ENCODE results near the gene NFYB. TPM values are rescaled to one million over a fixed set of nuclear protein-coding genes. Genes with fewer than 3 reads are reported as not detected.
"Not testable (repeated sequence)": the region's sequence is repeated elsewhere in the genome, so short reads cannot be mapped to it uniquely, and the experiment has no call there.

NFYB gene
- total RNA-seq, 1 donor from 2014 or later = 39.1 TPM

DNA sequence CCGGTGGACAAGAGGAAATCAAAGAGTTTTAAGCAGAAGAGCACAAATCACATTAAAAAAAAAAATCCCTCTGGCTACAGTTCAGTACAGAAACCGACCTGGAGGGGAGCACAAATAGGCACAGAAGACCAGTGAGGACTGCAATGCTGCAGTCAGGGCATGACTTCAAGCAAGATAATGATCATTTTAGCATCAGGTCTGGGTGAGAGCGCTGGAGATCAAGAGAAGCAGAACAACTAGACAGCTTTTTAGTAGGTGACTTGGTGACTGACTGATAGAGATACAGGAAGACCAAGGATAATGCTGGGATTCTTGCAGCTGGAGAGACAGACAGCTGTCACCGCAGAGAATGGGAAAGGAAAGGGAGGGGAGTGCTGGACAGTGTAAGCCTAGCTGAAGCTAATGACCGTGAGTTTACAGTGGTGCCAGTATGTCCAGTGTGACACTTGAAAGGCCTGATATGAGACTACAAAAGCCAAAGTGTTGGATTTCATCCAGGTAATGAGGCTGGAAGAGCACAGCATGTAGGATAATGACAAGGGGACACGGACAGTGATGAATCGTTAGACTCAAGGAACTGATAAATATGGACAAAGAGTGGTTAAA lies 5.6 kb downstream of the NFYB start:
- DNase-seq = no peak
- intact Hi-C loops (cut with DNase I) = no loop called here
- ATAC-seq (ENCODE audit: poor library complexity) = peak; percentile 81

DNA sequence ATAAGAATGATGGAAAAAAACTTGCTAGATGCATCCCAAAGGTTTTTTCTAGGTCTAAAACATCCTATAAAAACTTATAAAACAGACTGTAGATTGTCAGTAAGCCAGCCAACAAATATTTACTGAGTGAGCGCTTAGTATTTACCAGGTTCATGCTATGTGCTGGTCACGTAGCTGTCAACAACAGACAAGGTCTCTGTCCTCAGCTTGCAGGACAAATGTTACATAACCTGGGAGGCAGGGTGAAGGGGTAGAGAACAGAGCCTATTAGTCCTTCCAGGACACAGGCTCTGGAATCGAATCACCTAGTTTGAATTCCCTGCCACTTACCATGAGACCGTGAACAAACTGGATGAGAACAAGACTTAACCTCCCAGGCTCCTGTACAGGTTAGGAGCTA lies 6.4 kb downstream of the NFYB start:
- no peak for DNase-seq
- peak; percentile 69 for ATAC-seq (ENCODE audit: poor library complexity)
- intact Hi-C loops (cut with DNase I) = no loop called here

DNA sequence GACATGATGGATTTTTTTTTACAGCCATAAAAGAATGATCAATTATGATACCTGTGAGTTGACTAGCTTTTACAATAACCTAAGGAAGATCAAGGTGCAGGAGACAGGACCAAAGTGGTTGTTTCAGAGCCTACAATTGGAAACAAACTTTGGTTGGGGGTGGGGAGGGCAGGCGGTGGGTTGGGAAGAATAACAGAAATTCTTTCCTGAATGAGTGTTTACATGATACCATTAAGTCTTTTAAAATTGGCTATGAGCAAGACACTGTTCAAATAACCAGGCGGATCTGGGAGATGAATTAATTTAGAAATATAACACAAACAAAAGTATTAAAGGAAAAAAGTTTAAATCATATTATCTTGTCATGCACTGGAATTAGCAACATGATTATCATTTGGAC lies 7.2 kb downstream of the NFYB start:
- intact Hi-C loops (cut with DNase I) = no loop called here
- ATAC-seq (ENCODE audit: poor library complexity) = no peak
- no peak for DNase-seq

DNA sequence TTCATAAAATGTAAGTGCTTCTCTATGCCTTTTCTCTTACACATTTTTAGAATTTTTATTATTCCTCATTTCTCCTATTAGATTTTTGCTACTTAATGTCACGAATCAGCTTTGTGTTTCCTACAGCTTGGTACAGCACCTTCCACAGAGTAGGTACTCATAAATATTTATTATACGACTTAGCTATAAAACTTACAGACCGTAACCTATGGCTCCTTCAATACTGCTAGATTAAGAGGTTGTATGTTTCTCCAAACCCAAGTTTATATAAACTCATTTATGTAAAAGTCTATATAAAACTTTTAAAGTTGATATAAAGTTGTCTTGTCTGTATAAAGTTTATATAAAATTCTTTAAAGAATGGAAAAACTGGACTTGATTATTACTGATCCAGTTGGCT lies 11.5 kb downstream of the NFYB start:
- ATAC-seq (ENCODE audit: poor library complexity) = no peak
- intact Hi-C loops (cut with DNase I) = no loop called here
- no peak for DNase-seq

DNA sequence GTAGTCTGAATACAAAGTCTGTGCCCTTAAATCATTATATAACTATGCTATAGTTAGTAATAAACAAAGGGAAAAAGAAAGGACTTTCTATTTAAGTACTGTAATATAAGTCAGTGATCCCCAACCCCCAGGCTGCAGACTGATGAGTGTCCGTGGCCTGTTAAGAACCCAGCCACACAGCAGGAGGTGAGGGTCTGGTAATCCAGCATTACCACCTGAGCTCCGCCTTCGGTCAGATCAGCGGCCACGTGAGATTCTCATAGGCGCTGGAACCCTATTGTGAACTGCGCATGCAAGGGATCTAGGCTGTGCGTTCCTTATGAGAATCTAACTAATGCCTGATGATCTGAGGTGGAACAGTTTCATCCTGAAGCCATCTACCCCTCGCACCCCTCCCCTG lies 15.7 kb downstream of the NFYB start:
- DNase-seq = no peak
- ATAC-seq (ENCODE audit: poor library complexity) = no peak
- intact Hi-C loops (cut with DNase I) = no loop called here

DNA sequence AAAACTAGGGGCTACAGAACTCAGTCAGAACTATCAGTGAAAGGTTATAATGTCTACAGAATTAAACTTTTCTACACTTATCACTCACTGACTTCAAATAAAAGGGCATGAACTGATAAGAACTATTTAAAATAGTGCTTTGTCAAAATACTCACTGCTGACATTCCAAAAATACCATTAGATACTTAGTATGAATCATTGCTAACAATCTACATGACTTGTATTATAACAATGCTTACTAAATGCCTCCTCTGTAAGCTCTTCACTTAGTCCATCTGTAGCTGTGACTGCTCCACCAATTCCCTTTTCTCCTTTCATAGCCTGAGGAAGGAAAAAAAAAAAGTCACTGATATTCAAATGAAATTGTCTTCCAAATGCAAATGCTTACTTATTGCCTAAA lies 17.0 kb downstream of the NFYB start:
- peak; percentile 50 for ATAC-seq (ENCODE audit: poor library complexity)
- intact Hi-C loops (cut with DNase I) = no loop called here

DNA sequence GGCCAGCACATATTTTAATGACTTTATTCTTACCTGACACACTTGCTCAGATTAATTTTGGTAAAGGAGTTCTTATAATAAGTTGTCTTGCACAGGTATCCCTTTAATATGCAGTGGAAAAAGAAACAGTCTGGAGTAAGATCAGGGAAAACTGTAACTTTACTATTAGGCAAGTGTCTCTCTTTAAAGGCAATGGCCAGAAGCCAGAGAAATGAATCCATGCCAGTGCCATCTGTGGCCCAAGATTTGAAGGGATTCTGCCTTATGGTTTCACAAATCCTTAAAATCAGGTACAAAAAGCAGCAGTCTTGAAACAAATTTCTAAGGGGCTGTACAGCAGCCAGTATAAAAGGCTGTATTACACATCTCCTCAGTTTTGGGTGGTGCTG lies 22.4 kb downstream of the NFYB start:
- ATAC-seq (ENCODE audit: poor library complexity) = no peak

More for the DNA sequence above, 17.0 kb downstream of the NFYB start:
- no peak for DNase-seq

DNA sequence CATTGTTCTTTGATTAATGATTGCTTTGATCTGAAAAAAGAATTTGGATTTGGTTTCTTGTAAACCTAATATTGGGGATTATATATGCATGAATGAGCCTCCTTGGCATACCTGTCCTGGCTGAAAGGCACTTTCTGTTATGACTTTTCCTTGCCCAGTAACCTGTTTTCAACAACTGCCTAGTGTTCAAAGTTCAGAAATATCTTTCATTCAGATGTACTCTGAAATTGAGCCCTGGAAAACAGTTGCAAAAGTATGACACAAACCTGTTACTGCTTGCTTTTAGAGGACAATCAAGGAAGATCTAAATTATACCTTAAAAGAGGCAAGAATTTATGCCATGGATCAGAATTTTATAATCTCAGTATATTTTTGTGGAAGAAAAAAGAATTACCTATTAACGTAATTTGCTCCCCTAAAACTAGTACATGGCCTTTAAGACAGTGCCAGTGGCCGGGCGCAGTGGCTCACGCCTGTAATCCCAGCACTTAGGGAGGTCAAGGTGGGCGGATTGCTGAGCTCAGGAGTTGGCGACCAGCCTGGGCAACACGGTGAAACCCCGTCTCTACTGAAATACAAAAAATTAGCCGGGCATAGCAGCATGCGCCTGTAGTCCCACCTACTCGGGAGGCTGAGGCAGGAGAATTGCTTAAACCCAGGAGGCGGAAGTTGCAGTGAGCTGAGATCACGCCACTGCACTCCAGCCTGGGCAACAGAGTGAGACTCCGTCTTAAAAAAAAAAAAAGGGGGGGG lies 23.0 kb downstream of the NFYB start:
- DNase-seq; intact Hi-C loops (cut with DNase I); ATAC-seq (ENCODE audit: poor library complexity): not testable (repeated sequence)

More for the DNA sequence above, 22.4 kb downstream of the NFYB start:
- intact Hi-C loops (cut with DNase I) = no loop called here
- DNase-seq = no peak

DNA sequence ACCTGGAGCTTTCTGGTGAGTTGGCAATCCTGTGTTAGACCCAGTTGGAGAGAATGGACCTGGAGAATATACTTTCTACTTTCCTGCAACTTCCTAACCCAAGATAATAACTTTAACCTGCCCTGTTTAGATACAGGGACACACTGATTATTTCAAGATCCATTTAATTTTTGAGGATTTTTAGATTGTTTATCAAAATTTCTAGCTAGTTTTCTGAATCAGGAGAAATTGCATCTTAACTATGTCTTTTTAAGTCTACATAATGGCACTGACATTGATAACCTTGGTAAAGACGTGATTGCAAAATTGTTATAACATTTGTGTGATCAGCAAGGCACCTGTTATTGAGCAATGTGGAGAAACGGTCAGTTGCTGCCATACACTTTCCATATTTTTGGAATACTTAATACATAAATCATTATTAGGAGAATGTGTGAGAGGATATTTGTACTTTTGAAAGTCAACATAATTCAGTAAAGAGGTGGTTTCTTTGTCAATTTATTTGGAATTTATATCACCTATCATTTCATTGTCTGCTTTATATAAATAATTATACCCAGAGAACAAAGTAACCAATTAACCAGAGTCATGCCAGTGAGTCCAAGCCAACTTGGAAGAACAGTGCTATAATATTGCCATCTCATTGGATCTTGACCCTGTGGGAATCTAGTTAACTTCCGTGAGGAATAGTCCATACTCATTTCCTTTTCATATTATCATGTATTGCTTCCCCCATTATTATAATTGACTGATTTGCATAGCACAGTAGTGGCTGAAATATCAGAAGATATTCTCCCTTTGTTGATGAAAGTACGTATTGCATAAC lies 28.4 kb downstream of the NFYB start:
- no peak for ATAC-seq (ENCODE audit: poor library complexity)
- no peak for DNase-seq
- intact Hi-C loops (cut with DNase I) = loop anchor here (5.0 kb wide), 1 partner anchor 142 kb away; the partner anchor contains the start of gene TDG

DNA sequence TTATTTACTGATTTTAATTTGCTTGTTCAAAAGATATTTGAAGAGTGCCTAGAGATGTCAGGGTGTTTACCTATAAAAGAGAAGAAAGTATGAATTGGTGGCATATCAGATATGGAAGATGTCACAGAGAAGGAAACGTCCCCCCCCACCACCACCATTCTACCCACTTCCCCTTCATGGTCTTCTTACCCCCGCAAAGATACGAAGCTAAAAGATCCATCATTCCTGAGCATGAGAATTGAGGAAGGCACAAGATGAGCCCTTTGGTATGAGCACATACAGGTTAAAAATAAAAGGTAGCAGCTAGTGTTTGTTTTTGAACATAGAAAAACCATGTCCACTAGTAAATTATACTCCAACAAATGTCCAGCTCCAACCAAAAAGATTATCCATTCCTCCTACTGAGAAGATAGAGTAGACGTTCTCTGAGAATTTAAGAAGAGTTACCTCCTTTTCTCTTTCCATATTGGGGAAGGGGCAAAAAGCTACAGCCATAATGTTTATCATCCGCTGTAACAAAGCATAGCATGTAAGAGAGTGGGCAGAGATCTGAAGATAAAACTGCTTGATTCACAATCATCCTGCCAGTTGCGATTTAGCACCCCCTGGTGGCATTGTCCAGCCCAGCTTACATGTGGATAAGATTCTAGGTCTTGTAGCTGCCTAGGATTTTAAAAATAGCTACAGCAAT lies 29.1 kb downstream of the NFYB start:
- ATAC-seq (ENCODE audit: poor library complexity) (peak; percentile 81), DNase-seq (peak; percentile 84)
- intact Hi-C loops (cut with DNase I) = loop anchor here (5.0 kb wide), 1 partner anchor 142 kb away; the partner anchor contains the start of gene TDG

DNA sequence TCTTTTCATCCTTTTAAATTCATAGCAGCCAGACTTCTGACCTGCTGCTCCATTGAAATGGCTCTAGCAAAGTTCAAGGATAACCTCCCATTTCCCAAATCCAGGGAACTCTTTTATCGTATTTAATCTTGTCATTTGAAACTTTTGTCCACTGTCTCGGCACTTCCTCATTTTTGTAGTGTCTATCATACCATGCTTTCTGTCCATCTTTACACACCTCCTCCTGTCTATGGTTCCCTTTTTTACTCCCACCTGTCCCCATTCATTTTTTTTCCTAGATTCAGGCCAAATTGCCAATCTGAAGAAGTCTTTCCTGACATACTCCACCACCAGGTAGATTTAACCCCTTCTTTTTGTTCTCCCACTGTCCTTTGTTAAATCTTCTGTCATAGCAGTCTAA lies 31.0 kb downstream of the NFYB start:
- intact Hi-C loops (cut with DNase I) = loop anchor here (5.0 kb wide), 1 partner anchor 140 kb away; the partner anchor contains the start of gene TDG
- ATAC-seq (ENCODE audit: poor library complexity) (no peak), DNase-seq (no peak)

DNA sequence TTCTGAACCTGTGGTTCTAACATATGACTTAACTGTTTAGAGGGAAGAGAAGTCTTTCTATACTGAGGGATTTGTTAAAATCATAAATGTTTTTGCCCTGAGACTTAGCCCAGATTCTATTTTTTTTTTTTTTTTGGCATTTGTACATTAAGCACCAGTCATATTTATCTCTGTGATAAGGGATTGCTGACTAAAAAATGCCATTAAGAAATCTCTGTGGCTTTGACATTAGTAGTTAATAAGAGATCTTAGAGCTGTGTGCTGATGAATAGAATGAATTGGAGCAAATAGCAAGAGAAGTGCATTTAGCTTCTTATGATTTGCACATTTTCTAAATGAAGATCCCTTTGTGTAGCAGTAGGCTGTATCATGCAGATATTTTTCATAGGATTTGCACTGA lies 32.5 kb downstream of the NFYB start:
- intact Hi-C loops (cut with DNase I) = loop anchor here (5.0 kb wide), 1 partner anchor 138 kb away; the partner anchor contains the start of gene TDG
- no peak for DNase-seq

DNA sequence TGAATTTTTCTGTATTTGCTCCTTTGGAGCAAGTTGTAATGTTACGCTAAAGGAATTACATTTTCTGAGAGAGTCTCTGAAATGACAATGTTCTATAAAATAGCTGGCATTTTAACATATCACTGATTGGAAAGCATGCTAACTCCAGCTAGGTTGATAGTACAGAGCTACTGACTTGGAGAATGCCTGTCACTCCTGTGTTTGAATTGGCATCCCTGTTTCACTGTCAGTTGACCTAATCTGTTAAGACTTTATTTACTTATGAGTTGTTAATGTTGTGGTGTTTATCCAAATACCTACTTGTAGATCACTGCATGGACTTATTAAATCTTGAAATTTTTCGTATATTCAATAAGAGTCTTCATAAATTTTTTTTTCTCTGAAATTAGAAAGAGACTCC lies 40.1 kb downstream of the NFYB start:
- DNase-seq (no peak), ATAC-seq (ENCODE audit: poor library complexity) (no peak)
- intact Hi-C loops (cut with DNase I) = no loop called here

More for the DNA sequence above, 32.5 kb downstream of the NFYB start:
- ATAC-seq (ENCODE audit: poor library complexity) = no peak

DNA sequence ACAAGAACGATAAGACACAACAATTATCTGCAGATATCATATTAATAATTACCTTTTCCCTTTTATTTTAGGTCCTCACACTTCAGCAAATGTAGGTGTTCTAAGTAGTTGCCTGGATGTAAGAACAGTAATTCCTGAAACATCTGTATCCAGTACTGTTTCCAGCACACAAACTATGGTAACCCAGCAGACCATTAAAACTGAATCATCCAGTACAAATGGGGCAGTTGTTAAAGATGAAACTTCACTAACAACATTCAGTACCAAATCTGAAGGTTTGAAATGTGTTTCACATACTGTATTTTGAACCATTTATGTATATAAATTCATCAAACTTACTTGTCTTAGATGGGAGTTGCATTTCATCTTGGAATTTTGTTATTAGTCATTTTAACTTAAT lies 42.7 kb downstream of the NFYB start:
- no peak for ATAC-seq (ENCODE audit: poor library complexity)

DNA sequence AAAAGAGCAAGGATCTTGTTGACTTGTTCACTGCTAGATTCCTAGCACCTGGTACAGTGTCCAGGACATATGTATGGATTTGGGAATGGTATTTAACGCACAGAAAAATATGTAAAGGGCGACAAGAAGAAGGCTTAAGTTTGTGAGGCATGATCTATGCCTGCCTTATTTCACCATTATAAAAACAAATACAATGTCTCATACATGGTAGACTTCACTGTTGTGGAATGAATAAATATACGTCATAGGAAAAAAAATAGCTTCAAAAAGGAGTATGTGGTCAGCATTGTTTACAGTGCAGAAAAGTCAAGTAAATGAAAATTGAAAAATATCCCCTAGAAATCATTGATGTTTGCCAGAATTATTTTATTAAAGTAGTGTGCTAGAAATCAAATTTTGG lies 43.7 kb downstream of the NFYB start:
- ATAC-seq (ENCODE audit: poor library complexity) (no peak), DNase-seq (no peak)
- intact Hi-C loops (cut with DNase I) = no loop called here

More for the DNA sequence above, 42.7 kb downstream of the NFYB start:
- DNase-seq = no peak
- intact Hi-C loops (cut with DNase I) = no loop called here

DNA sequence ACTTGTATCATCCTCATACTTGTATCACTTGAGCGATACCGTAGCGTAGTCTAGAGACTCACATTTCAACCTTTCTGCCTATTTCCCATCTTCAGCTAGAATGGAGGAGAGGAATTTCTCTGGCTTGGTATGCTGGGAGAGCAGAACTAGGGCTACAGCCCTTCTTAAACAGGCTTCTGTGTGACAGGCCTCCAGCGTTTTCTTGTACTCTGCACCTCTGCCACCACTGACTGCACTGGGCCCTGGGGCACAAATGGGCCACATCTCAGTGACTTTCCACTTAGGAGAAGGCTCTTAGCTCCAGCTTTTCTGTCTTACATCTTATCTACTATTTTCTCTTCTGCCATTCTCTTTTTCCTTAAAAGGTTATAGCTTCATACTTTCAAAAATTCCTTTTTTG lies 46.9 kb downstream of the NFYB start:
- DNase-seq (no peak), ATAC-seq (ENCODE audit: poor library complexity) (no peak)
- intact Hi-C loops (cut with DNase I) = no loop called here

DNA sequence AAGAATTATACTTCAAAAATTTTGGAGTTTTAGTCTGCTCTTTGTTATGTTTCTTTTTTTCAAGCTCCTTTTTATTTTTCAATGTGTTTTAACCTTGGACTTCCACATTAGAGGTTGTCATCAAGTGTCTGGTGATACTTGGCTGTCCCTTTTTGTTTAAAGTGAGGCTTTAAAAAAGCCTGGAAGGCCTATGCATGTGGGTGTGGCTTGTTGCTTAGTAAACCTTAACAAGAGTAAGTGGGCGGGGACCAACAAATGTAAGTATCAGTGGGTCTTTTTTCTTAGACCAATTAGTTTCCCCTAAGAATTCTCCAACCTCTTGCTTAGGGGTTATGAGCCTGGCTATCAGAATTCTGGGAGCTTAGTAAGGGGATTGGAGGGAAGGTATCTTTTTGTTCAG lies 47.3 kb downstream of the NFYB start:
- intact Hi-C loops (cut with DNase I) = no loop called here
- no peak for DNase-seq
- ATAC-seq (ENCODE audit: poor library complexity) = peak; percentile 56

DNA sequence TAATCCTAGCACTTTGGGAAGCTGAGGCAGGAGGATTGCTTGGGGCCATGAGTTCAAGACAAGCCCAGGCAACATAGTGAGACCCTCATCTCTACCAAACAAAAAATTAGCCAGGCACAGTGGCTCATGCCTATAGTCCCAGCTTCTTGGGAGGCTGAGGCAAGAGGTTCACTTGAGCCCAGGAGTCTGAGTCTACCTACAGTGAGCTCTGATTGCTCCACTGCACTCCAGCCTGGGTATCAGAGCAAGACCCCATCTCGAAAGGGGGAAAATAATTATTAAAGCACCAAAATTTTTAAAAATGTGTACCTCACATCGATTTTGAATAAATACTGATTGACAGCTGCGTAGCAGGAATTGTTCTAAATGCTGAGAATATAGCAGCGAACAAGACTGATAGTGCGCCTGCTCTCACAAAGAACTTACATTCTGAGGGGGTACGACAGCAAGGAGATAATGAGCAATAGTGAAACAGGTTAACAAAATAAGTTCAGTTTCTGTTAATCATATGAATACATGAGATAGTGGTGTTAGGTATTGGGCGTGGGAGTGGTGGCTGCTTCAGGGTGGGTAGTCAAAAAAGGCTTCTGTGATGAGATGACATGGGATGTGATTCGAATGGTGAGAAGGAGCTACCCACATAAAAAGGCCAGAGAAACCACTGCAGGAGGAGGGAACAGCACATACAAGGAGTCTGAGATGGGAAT lies 54.1 kb downstream of the NFYB start:
- ATAC-seq (ENCODE audit: poor library complexity) (no peak), DNase-seq (no peak)
- intact Hi-C loops (cut with DNase I) = no loop called here
